IMR-90 (cell line): ENCODE data around the gene CCDC167. TPM values are rescaled to one million over a fixed set of nuclear protein-coding genes. Genes with fewer than 3 reads are reported as not detected.

Experiments
- ATAC-seq: fragments of 200-7000 bp; cut with Tn5 transposase; 2 replicates; pipeline ENCODE4 v1.9.1; 2020; ENCODE audit warnings: low read depth, mild to moderate bottlenecking, moderate library complexity
- BruUV-seq: library from RNA; stranded (reverse); fragments of 400-500 nt; replicated peaks from 2 replicates; lab custom pipeline; 2021; lab: Mats Ljungman, UMichigan
- CTCF ChIA-PET: fragments of 300-600 bp; formaldehyde crosslinking; extraction: SDS; loops from one replicate; lab custom pipeline; 2021; ENCODE audit warnings: antibody characterized with exemption; lab: Yijun Ruan, JAX
- POLR2A ChIA-PET: fragments of 300-600 bp; sonication (Branson Sonifier 250); formaldehyde crosslinking; loops from one replicate; lab custom pipeline; 2022; ENCODE audit warnings: antibody characterized with exemption; ENCODE audit not compliant: unreplicated experiment; lab: Charles Lee
- DNase-seq: peaks from one replicate; pipeline ENCODE4 v3.0.0; 2013
- H2AFZ ChIP-seq: replicated peaks from 2 replicates; pipeline ENCODE3; 2013; ENCODE audit warnings: low read length, mild to moderate bottlenecking; ENCODE audit not compliant: poor library complexity
- H2AK5ac ChIP-seq: 2 replicates; pipeline ENCODE4 v1.6.1; 2013; ENCODE audit warnings: low read depth, low read length, inconsistent platforms
- H2AK9ac ChIP-seq: replicated peaks from 2 replicates; pipeline ENCODE3; 2013; ENCODE audit warnings: mild to moderate bottlenecking, low read depth, low read length, moderate library complexity; ENCODE audit not compliant: poor library complexity
- H2BK120ac ChIP-seq: 2 replicates; pipeline ENCODE4 v1.6.1; 2013; ENCODE audit warnings: low read depth, low read length, inconsistent platforms
- H2BK15ac ChIP-seq: 3 replicates; pipeline ENCODE4 v1.6.1; 2013; ENCODE audit warnings: low read depth, low read length, inconsistent platforms
- H2BK20ac ChIP-seq: 2 replicates; pipeline ENCODE4 v1.6.1; 2013; ENCODE audit warnings: low read depth, mild to moderate bottlenecking, inconsistent platforms, low read length, moderate library complexity
- H2BK5ac ChIP-seq: 2 replicates; pipeline ENCODE4 v1.6.1; 2013; ENCODE audit warnings: mild to moderate bottlenecking, low read depth, low read length, inconsistent platforms; ENCODE audit not compliant: poor library complexity, severe bottlenecking
- H3K14ac ChIP-seq: replicated peaks from 2 replicates; pipeline ENCODE4 v1.6.1; 2013; ENCODE audit warnings: low read depth, low read length, inconsistent platforms
- H3K18ac ChIP-seq: 2 replicates; pipeline ENCODE4 v1.6.1; 2013; ENCODE audit warnings: low read depth, low read length, control low read depth
- H3K23ac ChIP-seq: 2 replicates; pipeline ENCODE4 v1.6.1; 2013; ENCODE audit warnings: low read depth, low read length, inconsistent platforms
- H3K27ac ChIP-seq: 2 replicates; pipeline ENCODE4 v1.5.1; 2013; ENCODE audit warnings: mild to moderate bottlenecking, control low read depth, low read length; ENCODE audit not compliant: insufficient read depth
- H3K27me3 ChIP-seq: 2 replicates; pipeline ENCODE4 v1.6.1; 2013; ENCODE audit warnings: low read length; ENCODE audit not compliant: control insufficient read depth, insufficient read depth
- H3K36me3 ChIP-seq: 2 replicates; pipeline ENCODE4 v1.6.1; 2013; ENCODE audit warnings: low read length, mixed read lengths; ENCODE audit not compliant: control insufficient read depth, insufficient read depth
- H3K4ac ChIP-seq: 2 replicates; pipeline ENCODE4 v1.6.1; 2013; ENCODE audit warnings: low read depth, low read length, inconsistent platforms
- H3K4me1 ChIP-seq: 2 replicates; pipeline ENCODE4 v1.6.1; 2013; ENCODE audit warnings: low read length, mixed read lengths; ENCODE audit not compliant: control insufficient read depth, insufficient read depth
- H3K4me2 ChIP-seq: 2 replicates; pipeline ENCODE4 v1.6.1; 2013; ENCODE audit warnings: low read depth, mild to moderate bottlenecking, control low read depth, low read length, moderate library complexity
- H3K4me3 ChIP-seq: 2 replicates; pipeline ENCODE4 v1.5.1; 2013; ENCODE audit warnings: low read depth, mild to moderate bottlenecking, control low read depth, low read length, moderate library complexity; ENCODE audit not compliant: insufficient read depth
- H3K56ac ChIP-seq: 2 replicates; pipeline ENCODE4 v1.6.1; 2013; ENCODE audit warnings: low read length, inconsistent platforms; ENCODE audit not compliant: insufficient read depth; ENCODE audit errors: extremely low read depth
- H3K79me1 ChIP-seq, 2 experiments: 2 replicates each; pipeline ENCODE4 v1.6.1; 2013; ENCODE audit warnings: low read length in 2 of 2, inconsistent platforms in 1 of 2, low read depth in 1 of 2
- H3K9ac ChIP-seq: 2 replicates; pipeline ENCODE4 v1.6.1; 2013; ENCODE audit warnings: low read depth, low read length, control low read depth
- H3K9me1 ChIP-seq: 2 replicates; pipeline ENCODE4 v1.6.1; 2013; ENCODE audit warnings: low read length, inconsistent platforms; ENCODE audit not compliant: insufficient read depth
- H3K9me3 ChIP-seq: 2 replicates; pipeline ENCODE4 v1.6.1; 2013; ENCODE audit warnings: low read length; ENCODE audit not compliant: control insufficient read depth, insufficient read depth
- H4K20me1 ChIP-seq: 2 replicates; pipeline ENCODE4 v1.6.1; 2013; ENCODE audit warnings: low read length, inconsistent platforms; ENCODE audit not compliant: insufficient read depth
- H4K5ac ChIP-seq: 2 replicates; pipeline ENCODE4 v1.6.1; 2013; ENCODE audit warnings: mild to moderate bottlenecking, low read depth, low read length, control low read depth
- H4K8ac ChIP-seq, 2 experiments: 2 replicates each; pipeline ENCODE4 v1.6.1; 2013; ENCODE audit warnings: low read depth in 2 of 2, low read length in 2 of 2, control low read depth in 1 of 2, inconsistent platforms in 1 of 2
- H4K91ac ChIP-seq: 2 replicates; pipeline ENCODE4 v1.6.1; 2013; ENCODE audit warnings: low read depth, low read length, inconsistent platforms; ENCODE audit not compliant: insufficient read depth
- BHLHE40 ChIP-seq: fragments of 150-350 bp; IDR thresholded peaks from 2 replicates; pipeline ENCODE4 v1.6.1; 2016; ENCODE audit warnings: mild to moderate bottlenecking, low read depth, low read length
- CEBPB ChIP-seq: IDR thresholded peaks from 2 replicates; pipeline ENCODE4 v1.6.1; 2012; ENCODE audit warnings: low read depth, low read length, improper control_type of control experiment
- MAZ ChIP-seq: IDR thresholded peaks from 2 replicates; pipeline ENCODE4 v1.6.1; 2012; ENCODE audit warnings: low read depth, mild to moderate bottlenecking, low read length, improper control_type of control experiment, moderate library complexity, borderline replicate concordance
- MXI1 ChIP-seq: IDR thresholded peaks from 2 replicates; pipeline ENCODE4 v1.6.1; 2012; ENCODE audit warnings: low read depth, mild to moderate bottlenecking, low read length, moderate library complexity, borderline replicate concordance
- NFE2L2 ChIP-seq: fragments of 150-350 bp; IDR thresholded peaks from 2 replicates; pipeline ENCODE4 v1.6.1; 2016; ENCODE audit warnings: low read depth, mild to moderate bottlenecking, low read length
- RCOR1 ChIP-seq: IDR thresholded peaks from 2 replicates; pipeline ENCODE4 v1.6.1; 2012; ENCODE audit warnings: mild to moderate bottlenecking, low read length, improper control_type of control experiment; ENCODE audit not compliant: insufficient replicate concordance
- RFX5 ChIP-seq: IDR thresholded peaks from 2 replicates; pipeline ENCODE4 v1.8.0; 2012; ENCODE audit warnings: low read depth, mild to moderate bottlenecking, low read length, moderate library complexity
- SMC3 ChIP-seq: fragments of 150-350 bp; IDR thresholded peaks from 2 replicates; pipeline ENCODE4 v1.6.1; 2016; ENCODE audit warnings: low read depth, mild to moderate bottlenecking, antibody characterized with exemption, low read length, moderate library complexity
- WGBS, 2 experiments: methylation state at CpG; one replicate each; pipeline versions ENCODE4 v1.1.5 to v1.1.7; 2013; ENCODE audit warnings: missing lambda C conversion rate in 2 of 2; ENCODE audit not compliant: insufficient read length in 1 of 2; ENCODE audit errors: extremely low coverage in 2 of 2; 5-methylcytosine and 5-hydroxymethylcytosine counted together
- dilution Hi-C: fragments of 300-500 bp; cut with HindIII; formaldehyde crosslinking; loops from one replicate; pipeline ENCODE4 v1.14.3; 2018; ENCODE audit warnings: low sequenced_read_pairs; ENCODE audit not compliant: unreplicated experiment
- in situ Hi-C: fragments of 300-500 bp; cut with MboI; formaldehyde crosslinking; loops from 3 replicates; pipeline ENCODE4 v1.14.3; 2019; ENCODE audit warnings: low sequenced_read_pairs, inconsistent platforms, mixed read lengths
- intact Hi-C: fragments of 100-400 bp; cut with micrococcal nuclease; formaldehyde crosslinking; loops from 2 replicates; pipeline ENCODE4 v1.10.0; 2022
- polyA plus RNA-seq, 3 experiments: library from polyadenylated mRNA; depleted of rRNA; stranded (reverse); fragments of >200 nt; gene quantifications; 2 replicates each; pipeline ENCODE4 v1.2.3, GENCODE V29; 2012; ENCODE audit warnings: low replicate concordance in 1 of 3
- total RNA-seq: library from RNA; depleted of rRNA; stranded (reverse); fragments of >200 nt; gene quantifications from 2 replicates; pipeline ENCODE4 v1.2.3, GENCODE V29; 2012
- TF ChIP-seq, protein P1 (sequence below): fragments of 150-350 bp; IDR thresholded peaks from 2 replicates; pipeline ENCODE4 v1.6.1; 2016; ENCODE audit warnings: low read depth, mild to moderate bottlenecking, low read length, moderate library complexity, borderline replicate concordance
- TF ChIP-seq, protein P2 (sequence below): conservative IDR thresholded peaks from 2 replicates; pipeline ENCODE4 v1.5.1; 2012; ENCODE audit warnings: mild to moderate bottlenecking, low read depth, low read length, improper control_type of control experiment
- TF ChIP-seq, protein P3 (sequence below): fragments of 150-350 bp; IDR thresholded peaks from 2 replicates; pipeline ENCODE4 v1.6.1; 2017; ENCODE audit warnings: mild to moderate bottlenecking, antibody characterized with exemption, low read length, low read depth

Gene CCDC167
- total and polyA plus RNA-seq, 2 of the 4 experiments (the other 2 are of a cell fraction), result 35.8 to 96.8 TPM

DNA sequence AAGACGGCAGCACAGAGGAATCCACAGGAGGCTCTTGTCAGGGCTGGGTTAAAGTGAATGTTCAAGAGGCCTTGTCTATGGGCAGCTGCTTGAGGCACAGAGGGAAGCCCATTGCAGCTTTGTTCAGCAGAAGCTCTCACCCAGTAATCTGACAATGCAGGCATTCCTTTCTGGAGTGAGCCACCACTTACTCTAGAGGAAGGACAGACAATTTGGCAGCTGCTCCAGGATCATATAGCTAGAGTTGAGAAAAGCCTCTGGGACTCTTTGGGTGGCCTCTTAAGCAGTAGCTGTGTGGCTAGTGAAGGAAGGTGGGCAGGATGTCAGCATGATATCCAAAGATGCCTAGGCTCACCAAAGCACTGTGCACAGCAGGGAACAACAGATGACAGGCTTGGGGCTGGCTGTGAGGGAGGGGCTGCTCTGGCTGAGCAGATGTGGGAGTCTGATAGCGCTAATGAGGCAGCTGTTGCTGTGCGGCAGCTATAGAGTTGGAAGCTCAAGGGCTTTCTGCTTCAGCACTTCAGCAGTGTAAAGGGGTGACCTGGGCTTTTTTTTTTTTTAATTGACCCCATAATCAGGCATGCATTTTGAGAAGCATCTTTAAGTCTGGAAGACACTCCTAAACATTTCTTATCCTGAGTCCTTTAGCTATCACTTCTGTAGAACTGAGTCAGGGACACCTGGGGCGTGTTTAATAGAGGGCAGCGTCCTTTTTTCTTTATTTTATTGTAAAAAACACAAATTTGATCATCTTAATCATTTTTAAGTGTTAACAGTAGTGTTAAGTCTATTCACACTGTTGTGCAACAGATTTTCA is 39.5 kb downstream of the CCDC167 start:
- Histone ChIP-seq H2BK5ac (no peak overlapping the region), H3K27me3 (no peaks in the 10 kb centered on the region), H3K36me3 (peaks cover 41% of the 10 kb centered on the region), H3K18ac (no peak overlapping the region), H4K8ac (no peak overlapping the region), H3K4me1 (peaks cover 7% of the 10 kb centered on the region), H4K91ac (no peak overlapping the region), H4K5ac (no peak overlapping the region), H3K4me3 (no peak overlapping the region), H3K9me1 (peaks cover 7% of the 10 kb centered on the region; the same call in 1 of the 2 replicates), H2AK9ac (no peak overlapping the region), H2AK5ac (no peak overlapping the region), H3K14ac (no peak overlapping the region), H4K20me1 (no peaks in the 10 kb centered on the region), H3K9ac (no peak overlapping the region), H3K56ac (no peak overlapping the region), H3K27ac (no peak overlapping the region), H2BK120ac (no peak overlapping the region), H2BK15ac (no peak overlapping the region), H3K9me3 (no peaks in the 10 kb centered on the region), H3K4me2 (no peak overlapping the region), H2AFZ (no peak overlapping the region), H3K4ac (no peak overlapping the region), H2BK20ac (no peak overlapping the region), H3K79me1 (peaks cover 9 to 15% of the 10 kb centered on the region in 2 experiments; a peak in 3 of 4 replicates), H3K23ac (no peak overlapping the region)
- intact Hi-C loops (no loop called here), dilution Hi-C loops (no loop called here), in situ Hi-C loops (no loop called here)
- TF ChIP-seq RCOR1 (no peak), MXI1 (no peak), SMC3 (no peak), BHLHE40 (no peak), RFX5 (no peak), NFE2L2 (no peak), CEBPB (no peak), MAZ (no peak)
- TF ChIP-seq, protein P1, sequence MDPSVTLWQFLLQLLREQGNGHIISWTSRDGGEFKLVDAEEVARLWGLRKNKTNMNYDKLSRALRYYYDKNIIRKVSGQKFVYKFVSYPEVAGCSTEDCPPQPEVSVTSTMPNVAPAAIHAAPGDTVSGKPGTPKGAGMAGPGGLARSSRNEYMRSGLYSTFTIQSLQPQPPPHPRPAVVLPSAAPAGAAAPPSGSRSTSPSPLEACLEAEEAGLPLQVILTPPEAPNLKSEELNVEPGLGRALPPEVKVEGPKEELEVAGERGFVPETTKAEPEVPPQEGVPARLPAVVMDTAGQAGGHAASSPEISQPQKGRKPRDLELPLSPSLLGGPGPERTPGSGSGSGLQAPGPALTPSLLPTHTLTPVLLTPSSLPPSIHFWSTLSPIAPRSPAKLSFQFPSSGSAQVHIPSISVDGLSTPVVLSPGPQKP, result no peak
- TF ChIP-seq, protein P2, sequence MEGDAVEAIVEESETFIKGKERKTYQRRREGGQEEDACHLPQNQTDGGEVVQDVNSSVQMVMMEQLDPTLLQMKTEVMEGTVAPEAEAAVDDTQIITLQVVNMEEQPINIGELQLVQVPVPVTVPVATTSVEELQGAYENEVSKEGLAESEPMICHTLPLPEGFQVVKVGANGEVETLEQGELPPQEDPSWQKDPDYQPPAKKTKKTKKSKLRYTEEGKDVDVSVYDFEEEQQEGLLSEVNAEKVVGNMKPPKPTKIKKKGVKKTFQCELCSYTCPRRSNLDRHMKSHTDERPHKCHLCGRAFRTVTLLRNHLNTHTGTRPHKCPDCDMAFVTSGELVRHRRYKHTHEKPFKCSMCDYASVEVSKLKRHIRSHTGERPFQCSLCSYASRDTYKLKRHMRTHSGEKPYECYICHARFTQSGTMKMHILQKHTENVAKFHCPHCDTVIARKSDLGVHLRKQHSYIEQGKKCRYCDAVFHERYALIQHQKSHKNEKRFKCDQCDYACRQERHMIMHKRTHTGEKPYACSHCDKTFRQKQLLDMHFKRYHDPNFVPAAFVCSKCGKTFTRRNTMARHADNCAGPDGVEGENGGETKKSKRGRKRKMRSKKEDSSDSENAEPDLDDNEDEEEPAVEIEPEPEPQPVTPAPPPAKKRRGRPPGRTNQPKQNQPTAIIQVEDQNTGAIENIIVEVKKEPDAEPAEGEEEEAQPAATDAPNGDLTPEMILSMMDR, result no peak
- TF ChIP-seq, protein P3, sequence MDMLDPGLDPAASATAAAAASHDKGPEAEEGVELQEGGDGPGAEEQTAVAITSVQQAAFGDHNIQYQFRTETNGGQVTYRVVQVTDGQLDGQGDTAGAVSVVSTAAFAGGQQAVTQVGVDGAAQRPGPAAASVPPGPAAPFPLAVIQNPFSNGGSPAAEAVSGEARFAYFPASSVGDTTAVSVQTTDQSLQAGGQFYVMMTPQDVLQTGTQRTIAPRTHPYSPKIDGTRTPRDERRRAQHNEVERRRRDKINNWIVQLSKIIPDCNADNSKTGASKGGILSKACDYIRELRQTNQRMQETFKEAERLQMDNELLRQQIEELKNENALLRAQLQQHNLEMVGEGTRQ, result no peak
- ChIA-PET CTCF (no interaction called here), POLR2A (no interaction called here)
- 100% methylated on average over 1 of the region's 5 CpGs; no CpG with 5 or more reads in 1 of the 2 experiments for WGBS, 2 experiments
- ATAC-seq (no peak), DNase-seq (no peak)
- BruUV-seq, result no TSS peak
